Activated CD8-positive, alpha-beta memory T cell treated with anti-CD3 and anti-CD28 coated beads for 24 hours (primary cell): ENCODE results near the gene SCTR.

Experiments
- DNase-seq: peaks from one replicate; pipeline ENCODE4 v3.0.0-alpha.2; 2020

Gene SCTR

DNA sequence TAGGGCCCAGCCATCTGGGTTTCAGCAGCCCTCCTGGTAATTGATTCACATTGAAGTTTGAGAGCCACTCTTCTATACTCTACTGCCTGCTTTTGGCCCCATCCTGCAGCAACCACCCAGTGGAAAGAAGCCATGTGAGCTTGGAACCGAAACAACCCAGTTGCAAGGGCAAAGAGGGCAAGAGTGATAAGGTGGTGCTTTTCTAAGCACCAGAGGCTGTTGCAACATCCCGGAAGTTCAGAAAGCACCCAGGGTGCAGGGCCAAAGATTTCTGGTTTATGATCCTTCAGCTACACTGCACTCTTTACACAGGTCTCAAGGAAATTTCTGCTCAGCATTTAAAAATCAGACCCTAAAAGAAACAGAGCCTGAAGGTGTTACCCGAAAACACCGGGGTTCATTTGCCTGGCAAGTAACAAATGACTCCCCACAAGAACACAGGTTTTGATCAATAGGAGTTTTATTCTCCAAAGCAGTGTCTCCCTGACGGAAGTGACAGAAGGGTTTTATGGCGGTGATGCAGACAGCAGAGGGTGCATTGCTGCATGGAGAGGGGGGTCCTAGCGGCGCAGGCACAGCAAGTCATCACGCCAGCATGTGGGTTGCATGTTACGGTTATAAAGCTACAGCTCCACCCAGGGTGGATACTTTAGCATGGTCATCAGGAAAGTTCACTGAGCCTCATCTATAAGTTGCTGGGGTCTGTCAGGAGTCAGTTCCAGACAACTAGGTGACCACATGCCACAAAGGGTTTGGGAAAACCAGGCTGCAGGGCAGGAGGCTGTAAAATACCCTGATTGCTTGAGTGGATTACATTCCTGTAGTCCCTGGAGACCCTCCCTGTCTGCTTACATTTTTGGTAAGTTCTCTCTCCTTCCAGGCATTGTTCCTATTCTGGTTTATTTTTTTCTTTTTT, 121.4 kb downstream of the SCTR start:
- DNase-seq: peak; percentile 26

DNA sequence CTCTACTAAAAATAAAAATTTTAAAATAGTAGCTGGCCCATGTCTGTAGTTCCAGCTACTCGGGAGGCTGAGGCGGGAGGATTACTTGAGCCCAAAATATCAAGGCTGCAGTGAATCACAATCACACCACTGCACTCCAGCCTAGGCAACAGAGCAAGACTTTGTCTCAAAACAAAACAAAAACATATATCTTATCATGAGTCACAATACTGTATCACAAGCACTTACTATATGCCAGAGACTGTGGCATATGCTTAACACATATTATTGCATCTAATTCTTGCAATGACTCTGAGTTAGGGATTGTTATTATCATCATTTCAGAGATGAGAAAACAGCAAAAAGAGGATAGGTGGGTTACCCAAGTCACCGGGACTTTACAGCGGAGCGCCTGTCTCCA, 122.2 kb downstream of the SCTR start:
- DNase-seq: no peak

DNA sequence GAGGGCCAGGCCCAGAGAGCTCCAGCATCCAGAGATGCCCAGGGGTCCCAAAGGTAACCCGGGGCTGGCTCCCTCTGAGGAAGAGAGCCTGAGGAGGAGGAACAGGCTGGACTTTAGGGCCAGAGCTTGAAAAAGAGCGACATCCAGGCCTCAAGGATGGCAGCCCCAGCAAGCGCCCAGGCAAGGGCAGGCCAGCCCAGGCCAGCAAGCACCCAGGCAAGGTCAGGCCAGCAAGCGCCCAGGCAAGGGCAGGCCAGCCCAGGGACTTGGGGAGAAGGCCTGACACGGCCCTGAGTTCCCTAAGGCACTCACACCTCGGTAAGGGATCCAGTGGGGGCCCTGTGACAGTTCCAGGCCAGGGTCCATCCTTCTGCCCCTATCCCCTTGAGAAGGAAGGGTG, 127.1 kb downstream of the SCTR start:
- DNase-seq: peak; percentile 47

DNA sequence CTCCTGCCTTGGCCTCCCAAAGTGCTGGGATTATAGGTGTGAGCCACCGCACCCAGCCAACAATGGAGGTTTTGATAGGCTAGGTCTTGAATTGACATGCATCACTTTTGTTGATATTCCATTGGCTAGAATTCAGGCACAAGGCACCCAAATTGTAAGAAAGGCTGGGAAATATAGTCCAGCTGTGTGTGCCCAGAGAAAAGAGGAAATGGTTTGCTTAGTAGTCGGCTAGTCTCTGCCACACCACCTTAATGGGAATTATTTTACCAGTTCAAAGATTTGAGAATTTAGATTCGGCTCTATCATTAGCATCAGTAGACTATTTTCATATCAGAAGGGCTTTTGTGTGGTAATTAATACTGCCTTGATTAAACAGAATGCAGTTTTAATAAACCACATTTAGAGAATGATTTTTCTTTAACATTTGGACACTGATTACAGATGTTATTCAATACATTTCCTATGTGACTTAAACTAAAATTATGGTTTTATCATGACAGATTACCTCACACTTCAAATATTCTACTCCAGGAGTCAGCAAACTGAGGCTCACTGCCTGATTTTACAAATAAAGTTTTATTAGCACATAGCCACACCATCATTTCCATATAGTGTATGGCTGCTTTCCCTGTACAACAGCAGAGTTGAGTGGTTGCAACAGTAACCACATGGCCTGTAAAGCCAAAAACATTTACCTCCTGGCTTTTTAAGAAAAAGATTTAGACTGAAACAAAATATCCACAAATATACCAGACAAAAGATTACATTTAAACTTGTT, 130.1 kb downstream of the SCTR start:
- DNase-seq: no peak
